ENCODE measurements around the gene WDFY4.
"Not testable (repeated sequence)": the region's sequence is repeated elsewhere in the genome, so short reads cannot be mapped to it uniquely, and the experiment has no call there.

WDFY4 gene, protein sequence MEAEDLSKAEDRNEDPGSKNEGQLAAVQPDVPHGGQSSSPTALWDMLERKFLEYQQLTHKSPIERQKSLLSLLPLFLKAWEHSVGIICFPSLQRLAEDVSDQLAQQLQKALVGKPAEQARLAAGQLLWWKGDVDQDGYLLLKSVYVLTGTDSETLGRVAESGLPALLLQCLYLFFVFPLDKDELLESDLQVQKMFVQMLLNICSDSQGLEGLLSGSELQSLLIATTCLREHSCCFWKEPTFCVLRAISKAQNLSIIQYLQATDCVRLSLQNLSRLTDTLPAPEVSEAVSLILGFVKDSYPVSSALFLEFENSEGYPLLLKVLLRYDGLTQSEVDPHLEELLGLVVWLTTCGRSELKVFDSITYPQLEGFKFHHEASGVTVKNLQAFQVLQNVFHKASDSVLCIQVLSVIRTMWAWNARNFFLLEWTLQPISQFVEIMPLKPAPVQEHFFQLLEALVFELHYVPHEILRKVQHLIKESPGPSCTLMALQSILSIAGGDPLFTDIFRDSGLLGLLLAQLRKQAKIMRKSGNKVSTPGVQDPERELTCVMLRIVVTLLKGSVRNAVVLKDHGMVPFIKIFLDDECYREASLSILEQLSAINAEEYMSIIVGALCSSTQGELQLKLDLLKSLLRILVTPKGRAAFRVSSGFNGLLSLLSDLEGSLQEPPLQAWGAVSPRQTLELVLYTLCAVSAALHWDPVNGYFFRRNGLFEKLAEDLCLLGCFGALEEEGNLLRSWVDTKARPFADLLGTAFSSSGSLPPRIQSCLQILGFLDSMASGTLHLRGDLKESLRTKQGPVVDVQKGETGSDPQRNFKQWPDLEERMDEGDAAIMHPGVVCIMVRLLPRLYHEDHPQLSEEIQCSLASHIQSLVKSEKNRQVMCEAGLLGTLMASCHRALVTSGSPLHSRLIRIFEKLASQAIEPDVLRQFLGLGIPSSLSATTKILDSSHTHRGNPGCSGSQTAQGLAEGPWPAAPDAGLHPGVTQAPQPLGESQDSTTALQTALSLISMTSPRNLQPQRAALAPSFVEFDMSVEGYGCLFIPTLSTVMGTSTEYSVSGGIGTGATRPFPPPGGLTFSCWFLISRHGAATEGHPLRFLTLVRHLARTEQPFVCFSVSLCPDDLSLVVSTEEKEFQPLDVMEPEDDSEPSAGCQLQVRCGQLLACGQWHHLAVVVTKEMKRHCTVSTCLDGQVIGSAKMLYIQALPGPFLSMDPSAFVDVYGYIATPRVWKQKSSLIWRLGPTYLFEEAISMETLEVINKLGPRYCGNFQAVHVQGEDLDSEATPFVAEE (N-terminal part only)

GRCh38 chr10:48684792-48685623, at the start of gene WDFY4:
Gene WDFY4, plus strand, starts transcription at chr10:48684873. Its CDS starts 24,860 bp downstream, at chr10:48709733.
- no peak for DNase-seq

GRCh38 chr10:48634984-48635557, 49.6 kb upstream of the WDFY4 start:
- DNase-seq = no peak

DNA sequence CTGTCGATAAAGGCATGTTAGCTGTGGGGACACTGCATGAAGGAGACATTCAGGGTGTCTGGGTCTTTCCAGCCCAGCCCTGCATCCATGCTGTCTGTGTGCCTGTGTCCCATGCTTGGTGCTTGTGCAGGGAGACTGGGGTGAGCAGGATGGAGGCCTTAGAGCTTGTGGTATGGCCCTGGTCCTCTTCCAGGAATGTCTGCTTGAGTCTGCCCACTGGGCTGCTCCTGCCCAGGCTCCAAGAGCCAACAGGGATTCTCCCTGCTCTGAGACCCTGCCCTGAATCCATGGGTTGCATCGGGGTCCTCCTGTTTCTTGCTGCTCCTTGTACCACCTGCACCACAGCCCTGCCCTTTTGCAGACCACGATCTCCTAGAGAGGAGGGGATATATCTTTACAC, 48.4 kb upstream of the WDFY4 start:
- DNase-seq = no peak

DNA sequence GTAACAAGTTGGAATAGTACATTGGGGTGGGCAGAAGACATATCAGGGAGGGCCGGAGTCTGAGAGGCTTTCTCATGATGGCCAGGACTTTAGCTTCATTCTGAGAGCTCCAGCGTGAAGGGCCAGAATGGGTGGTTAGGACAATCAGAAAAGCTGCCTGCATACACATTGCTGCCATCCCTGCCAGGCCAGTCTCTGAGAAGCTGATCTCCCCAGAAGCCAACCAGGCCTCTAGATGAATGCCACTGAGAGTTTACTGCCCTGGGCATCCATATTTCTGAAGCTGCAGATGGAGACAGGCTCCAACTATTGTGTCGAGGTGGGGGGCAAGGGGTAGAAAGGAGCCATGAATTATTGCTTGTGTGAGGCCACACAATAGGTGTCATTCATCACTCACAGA, 47.8 kb upstream of the WDFY4 start:
- no peak for DNase-seq

GRCh38 chr10:48638158-48638557, 46.5 kb upstream of the WDFY4 start:
- no peak for DNase-seq

- DNase-seq = no peak
These were observed 45.7 kb upstream of the WDFY4 start for GRCh38 chr10:48638739-48639527.

GRCh38 chr10:48639632-48640031, 45.0 kb upstream of the WDFY4 start:
- no peak for DNase-seq

GRCh38 chr10:48640326-48640725, 44.3 kb upstream of the WDFY4 start:
- no peak for DNase-seq

GRCh38 chr10:48641099-48641690, 43.5 kb upstream of the WDFY4 start:
- DNase-seq = not testable (repeated sequence)

DNA sequence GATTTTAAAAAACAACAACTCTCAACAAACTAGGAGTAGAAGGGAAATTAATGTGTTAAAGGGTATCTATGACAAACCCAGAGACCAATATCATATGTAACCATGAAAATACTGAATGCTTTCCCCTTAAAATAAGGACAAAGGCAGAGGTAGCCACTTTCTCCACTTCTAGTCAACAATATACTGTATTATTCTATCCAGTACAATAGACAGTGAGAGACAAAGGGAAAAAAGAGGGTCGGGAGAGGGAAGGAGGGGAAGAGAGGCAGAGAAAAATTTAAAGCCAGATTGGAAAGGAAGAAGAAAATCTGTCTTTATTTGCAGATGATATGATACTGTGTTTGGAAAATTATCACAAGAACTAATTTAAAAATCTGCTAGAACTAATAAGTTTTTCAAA, 39.1 kb upstream of the WDFY4 start:
- no peak for DNase-seq

GRCh38 chr10:48647073-48647472, 37.6 kb upstream of the WDFY4 start:
- DNase-seq = not testable (repeated sequence)

DNA sequence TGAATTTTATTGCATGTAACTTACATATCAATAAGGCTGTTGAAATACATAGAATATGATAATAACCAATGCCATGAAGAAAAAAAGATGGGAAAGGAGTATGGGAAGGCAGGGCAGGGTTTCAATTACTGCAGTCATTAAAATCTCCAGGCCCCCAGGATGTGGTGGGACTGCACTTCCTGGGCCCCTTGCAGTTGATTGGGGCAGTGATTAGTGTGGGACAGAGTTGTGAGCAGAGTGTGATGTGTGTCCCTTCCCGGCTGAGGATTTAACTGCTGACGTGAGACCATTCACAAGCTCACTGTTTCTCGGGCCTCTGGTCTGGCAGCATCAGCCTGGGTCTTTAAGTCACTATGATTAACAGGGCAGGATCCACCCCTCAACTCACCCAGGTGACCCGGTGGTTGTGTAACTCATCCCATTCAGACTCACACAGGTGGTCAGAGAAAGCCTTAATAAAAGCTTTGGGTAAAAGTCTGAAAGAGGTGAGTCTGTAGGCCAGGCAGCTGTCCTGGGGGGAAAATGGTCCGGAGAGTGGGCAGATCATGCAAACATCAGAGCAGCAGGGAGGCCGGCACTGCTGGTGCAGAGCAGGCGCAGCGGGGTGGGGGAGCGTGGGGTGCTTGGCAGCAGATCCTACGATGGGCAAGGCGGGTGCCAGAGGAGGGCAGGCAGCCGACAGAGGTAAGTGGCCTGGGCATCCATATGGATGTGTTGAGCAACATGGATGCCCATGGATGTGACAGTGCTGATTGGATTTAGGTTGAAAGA, 36.3 kb upstream of the WDFY4 start:
- no peak for DNase-seq

- peak; percentile 24 for DNase-seq
These were observed 35.2 kb upstream of the WDFY4 start for GRCh38 chr10:48649349-48649944.

DNA sequence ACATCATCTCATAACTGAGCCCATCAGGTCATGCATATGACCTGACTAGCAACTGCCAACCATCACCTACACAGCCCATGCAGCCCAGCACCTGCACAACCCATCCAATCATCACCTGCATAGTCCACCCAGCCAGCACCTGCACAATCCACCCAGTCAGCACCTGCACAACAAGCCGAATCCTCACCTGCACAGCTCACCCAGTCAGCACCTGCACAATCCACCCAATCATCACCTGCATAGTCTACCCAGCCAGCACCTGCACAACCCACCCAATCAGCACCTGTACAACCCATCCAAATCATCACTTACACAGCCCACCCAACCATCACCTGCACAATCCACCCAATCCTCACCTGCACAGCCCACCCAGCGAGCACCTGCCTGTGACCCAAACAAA, 33.4 kb upstream of the WDFY4 start:
- DNase-seq = no peak

- no peak for DNase-seq
These were observed 32.8 kb upstream of the WDFY4 start for GRCh38 chr10:48651839-48652238.

GRCh38 chr10:48652344-48652743, 32.3 kb upstream of the WDFY4 start:
- DNase-seq = no peak

- no peak for DNase-seq
These were observed 31.3 kb upstream of the WDFY4 start for GRCh38 chr10:48653347-48653746.

DNA sequence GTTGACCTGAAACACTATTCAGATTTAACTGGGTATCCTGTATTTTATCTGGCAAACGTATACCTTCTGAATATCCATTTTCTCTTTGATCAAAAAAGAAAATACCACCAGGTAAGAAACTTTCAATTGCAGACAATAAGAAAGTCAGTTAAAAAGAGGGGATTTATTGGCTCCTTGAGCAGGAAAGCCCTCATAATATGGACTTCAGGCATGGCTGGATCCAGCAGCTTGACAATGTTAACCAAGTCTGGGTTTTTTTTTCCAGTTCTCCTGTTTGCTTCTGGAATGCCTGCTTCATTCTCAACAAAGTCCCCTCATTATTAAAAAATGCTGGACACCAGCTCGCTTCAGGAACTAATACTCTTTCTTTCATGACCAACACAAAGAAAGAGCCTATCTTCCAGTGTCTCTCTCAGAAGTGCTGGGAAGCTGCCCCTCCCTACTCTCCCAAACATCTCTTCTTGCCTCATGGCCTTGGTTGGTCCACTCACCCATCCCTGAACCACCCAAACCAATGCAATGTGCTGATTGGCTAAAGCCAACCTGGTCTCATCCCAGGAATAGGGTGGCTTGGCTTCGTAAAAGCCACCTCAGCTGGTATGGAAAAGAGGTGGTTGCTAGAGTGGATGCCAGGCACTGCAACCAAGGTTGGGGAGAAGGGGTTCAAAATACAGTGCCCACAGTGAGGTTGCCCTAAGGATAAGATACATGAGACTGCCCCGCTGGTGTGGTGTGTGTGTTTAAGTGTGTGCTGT, 30.6 kb upstream of the WDFY4 start:
- DNase-seq = no peak
